Ramos (cell line): ENCODE data around the gene CDC34.

Source experiments
- in situ Hi-C: fragments of 300-500 bp; cut with MboI; formaldehyde crosslinking; loops from one replicate; pipeline ENCODE4 v1.14.3; 2022; ENCODE audit warnings: low sequenced_read_pairs; ENCODE audit not compliant: unreplicated experiment

The CDC34 gene

DNA sequence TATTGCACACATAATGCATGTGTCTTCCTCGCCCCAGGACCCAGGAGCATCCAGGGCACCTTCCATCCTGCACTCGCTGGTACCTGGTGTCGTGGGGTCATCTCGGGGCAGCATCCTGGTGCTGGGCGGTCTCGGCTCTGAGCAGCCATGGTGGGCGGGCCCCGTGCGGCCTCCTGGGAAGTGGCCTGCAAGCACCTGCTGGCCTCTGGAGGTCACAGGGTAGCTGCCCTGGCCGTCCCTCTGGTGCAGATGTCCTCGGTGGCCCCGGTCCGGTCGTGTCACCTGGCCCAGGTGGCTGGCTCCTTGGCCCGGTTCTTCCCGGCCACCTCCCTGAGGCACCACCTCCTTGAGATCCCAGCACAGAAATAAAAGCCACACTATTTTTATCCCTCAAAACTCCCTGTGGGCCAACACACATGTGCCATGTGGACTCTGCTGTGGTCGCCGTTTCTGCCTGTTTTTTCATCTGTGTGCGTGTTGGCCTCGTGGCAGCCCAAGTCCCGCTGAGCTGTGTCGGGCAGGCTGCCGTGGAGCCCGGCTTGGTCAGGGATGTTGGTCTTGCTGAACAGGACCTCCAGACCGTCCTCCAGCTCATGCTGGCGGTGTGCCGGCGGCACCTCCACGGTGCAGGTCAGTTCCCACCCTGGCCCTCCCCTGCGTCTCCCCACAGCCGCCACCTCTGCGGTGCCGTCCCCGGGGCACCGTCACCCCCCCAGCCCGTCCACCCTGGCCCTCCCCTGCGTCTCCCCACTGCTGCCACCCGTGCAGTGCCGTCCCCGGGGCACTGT is 7.3 kb downstream of the CDC34 start:
- in situ Hi-C loops = no loop called here

DNA sequence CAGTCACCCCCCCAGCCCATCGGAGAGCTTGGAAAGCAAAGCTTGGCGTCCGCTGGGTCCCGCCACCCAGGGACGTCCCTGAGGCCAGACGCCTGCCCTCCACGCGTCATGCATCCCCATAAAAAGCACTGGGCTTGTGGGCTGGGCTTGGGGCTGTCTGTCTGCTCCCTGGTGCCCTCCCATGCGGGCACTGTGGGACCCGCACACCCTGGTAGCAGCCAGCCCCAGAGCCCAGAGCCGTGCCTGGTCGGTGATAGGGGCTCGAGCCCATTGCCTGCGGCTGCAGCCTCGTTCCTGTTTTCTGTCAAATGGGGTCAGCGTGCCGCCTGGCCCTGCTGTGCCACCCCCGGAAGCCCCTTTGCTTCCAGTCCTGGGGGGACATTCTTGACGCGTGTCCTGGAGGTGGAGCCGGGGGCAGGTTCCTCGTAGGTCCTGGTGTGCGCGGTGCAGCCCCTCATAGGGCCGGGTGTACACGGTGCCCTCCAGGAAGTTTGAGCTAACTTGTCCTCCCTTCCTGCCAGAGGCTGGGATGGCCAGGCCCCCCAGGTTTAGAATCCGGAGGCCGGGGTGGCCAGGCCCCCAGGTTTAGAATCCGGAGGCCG is 8.0 kb downstream of the CDC34 start:
- in situ Hi-C loops = no loop called here

DNA sequence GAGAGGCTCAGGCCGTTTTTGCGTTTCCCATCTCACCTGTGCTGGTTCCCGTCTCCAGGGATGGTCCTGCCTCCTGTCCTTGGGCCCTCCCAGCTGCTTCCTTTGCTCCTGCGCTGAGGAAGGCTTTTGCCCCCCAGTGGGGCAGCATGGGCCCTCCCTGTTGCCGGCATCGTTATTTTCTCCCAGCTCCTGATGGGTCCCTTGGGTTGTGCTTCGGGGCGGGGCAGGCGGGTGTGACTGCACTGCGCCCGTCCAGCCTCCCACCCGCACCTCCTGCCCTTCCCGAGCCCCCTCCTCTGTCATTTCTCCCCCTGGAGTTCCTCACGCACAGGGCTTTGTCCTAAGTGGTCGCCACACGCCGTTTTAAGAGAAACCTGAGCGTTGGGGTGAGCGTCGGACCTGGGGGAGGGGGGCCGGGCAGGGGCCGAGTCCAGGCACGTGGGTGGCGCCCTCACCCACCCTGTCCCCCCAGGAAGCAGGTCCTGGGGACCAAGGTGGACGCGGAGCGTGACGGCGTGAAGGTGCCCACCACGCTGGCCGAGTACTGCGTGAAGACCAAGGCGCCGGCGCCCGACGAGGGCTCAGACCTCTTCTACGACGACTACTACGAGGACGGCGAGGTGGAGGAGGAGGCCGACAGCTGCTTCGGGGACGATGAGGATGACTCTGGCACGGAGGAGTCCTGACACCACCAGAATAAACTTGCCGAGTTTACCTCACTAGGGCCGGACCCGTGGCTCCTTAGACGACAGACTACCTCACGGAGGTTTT is 9.5 kb downstream of the CDC34 start:
- in situ Hi-C loops = no loop called here

DNA sequence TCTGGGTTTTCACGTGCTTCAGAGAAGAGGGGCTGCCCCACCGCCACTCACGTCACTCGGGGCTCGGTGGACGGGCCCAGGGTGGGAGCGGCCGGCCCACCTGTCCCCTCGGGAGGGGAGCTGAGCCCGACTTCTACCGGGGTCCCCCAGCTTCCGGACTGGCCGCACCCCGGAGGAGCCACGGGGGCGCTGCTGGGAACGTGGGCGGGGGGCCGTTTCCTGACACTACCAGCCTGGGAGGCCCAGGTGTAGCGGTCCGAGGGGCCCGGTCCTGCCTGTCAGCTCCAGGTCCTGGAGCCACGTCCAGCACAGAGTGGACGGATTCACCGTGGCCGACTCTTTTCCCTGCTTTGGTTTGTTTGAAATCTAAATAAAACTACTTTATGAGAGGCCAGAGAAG is 10.1 kb downstream of the CDC34 start:
- in situ Hi-C loops = no loop called here

DNA sequence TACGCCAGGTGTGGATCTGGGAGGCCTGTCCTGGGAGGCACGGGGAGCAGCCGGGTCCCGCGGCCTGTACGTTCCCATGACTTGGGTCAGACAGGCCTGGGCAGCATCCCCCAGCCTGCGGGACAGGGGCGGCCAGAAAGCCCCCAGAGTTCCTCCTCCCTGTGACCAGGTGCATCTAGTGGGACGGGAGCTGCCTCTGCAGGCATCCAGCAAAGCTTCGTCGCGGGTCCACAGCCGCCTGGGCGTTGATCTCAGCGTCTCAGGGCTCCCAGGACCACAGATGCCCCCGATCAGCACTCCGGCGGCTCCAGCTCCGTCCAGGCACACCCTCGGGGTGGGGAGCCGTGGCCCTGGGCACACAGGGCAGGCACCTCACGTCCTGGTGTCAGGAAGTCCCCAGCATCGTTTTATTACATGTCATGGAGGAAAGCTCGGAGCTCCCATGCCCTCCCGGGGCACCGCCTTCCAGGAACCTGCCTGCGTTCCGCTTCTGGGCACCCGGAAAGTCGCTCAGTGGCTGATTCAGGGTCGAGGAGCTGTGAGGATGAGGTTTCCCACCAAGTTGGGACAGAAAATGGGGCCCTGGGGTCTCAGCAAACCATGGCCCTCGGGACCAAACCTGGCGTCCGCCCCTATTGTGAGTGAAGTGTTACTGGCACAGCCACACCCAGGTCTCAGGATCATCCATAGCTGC is 10.8 kb downstream of the CDC34 start:
- in situ Hi-C loops = no loop called here

DNA sequence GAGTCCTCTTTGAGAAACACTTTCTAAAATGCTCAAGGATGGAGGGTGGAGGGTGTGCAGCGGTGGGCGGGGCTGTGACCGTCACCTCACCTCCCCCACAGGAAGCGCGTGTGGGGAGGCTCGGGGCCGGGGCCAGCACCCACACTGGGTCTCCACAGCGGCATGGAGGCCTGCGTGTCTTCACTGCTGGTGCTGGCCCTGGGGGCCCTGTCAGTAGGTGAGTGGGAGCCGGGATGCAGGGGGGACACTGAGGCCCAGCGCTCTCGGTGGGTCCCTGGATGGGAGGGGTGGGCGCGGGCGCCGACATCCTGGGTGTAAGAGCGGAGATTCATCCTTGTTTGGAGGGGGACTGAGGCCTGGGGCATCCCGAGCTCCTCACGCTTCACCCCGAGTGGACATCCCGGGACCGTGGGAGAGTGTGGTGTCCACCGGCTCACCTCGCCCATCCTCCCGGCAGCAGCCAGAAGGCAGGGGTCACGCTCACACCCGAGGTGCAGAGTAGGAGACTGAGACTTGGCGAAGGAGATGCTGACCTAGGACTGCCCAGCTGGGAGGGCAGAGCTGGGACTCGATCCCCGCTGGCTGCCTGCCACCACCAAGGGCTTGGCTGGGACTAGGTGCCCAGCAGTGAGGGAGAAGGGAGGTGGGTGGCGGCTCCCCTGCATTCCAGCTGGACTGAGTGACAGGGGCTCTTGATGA is 12.5 kb downstream of the CDC34 start, which contains the start of gene GZMM:
GZMM (plus strand) TSS at position 144 of the 699 bp plus-strand sequence; CDS start at position 163, 19 bp downstream.
- in situ Hi-C loops = no loop called here

DNA sequence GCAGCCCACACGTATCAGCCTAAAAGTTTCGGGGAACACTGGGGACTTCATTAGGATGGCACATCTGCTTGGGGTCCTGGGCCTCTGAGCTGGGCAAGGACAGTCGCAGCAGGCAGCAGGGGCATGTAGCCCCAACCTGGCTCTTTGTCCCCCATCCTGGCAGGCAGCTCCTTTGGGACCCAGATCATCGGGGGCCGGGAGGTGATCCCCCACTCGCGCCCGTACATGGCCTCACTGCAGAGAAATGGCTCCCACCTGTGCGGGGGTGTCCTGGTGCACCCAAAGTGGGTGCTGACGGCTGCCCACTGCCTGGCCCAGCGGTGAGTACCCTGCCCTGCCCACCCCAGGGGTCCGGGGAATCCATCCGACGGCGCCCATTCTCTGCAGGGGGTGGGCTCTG is 15.6 kb downstream of the CDC34 start:
- in situ Hi-C loops = no loop called here

DNA sequence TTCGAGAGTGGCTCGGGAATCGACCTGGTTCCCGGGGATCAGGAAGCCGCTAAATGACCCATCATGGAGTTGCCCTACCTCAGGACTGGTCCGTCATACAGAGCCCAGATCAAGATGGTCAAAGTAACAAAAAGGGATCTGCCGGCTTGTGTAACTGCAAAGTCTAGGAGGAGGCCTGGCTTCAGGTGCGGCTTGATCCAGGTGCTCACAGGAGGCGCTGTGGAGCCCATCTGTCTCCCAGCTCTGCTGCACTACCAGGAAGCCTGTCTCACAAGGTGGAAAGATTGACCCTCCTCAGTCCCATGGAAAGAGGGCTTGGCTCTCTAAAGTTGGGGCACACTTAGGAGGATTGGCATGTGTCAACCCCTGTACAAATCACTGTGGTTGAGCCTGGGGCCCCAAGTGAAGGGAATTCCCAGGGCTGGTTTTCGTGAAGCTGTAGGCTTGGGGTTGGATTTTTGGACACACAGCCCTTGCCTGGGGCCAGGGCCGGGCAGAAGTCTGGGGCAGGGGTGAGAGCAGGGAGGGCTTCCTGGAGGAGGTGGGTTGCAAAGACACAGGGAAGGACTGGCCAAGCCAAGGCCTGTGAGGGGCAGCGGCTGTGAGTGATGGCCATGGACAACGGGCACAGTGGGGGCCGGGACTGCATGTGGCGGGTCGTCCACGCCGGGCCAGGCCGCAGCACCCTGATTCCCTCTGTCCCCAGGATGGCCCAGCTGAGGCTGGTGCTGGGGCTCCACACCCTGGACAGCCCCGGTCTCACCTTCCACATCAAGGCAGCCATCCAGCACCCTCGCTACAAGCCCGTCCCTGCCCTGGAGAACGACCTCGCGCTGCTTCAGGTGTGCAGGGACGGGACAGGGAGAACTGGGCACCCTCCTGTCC is 16.5 kb downstream of the CDC34 start:
- in situ Hi-C loops = no loop called here

DNA sequence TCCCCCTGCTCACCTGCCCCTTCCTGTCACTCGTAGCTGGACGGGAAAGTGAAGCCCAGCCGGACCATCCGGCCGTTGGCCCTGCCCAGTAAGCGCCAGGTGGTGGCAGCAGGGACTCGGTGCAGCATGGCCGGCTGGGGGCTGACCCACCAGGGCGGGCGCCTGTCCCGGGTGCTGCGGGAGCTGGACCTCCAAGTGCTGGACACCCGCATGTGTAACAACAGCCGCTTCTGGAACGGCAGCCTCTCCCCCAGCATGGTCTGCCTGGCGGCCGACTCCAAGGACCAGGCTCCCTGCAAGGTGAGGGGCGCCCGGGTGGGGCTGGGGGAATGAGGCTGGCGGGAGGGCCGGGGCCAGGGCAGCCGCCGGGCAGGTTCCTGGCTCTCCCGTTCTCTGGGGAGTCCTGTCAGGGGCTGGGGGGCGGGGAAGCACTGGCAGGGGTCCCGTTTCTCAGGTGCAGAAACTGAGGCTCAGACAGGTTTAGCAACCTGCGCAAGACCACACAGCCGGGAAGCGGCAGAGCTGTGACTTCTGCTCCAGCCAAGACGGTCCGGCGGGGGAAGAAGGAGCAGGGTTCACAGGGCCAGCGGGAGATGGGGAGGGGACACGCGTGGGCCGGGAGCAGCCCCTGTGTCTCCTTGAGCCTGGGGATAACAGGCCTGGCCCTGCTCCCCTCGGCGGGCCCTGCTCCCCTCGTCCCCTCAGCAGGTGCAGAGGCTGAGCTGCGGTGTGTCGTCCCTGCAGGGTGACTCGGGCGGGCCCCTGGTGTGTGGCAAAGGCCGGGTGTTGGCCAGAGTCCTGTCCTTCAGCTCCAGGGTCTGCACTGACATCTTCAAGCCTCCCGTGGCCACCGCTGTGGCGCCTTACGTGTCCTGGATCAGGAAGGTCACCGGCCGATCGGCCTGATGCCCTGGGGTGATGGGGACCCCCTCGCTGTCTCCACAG is 17.6 kb downstream of the CDC34 start:
- in situ Hi-C loops = no loop called here

DNA sequence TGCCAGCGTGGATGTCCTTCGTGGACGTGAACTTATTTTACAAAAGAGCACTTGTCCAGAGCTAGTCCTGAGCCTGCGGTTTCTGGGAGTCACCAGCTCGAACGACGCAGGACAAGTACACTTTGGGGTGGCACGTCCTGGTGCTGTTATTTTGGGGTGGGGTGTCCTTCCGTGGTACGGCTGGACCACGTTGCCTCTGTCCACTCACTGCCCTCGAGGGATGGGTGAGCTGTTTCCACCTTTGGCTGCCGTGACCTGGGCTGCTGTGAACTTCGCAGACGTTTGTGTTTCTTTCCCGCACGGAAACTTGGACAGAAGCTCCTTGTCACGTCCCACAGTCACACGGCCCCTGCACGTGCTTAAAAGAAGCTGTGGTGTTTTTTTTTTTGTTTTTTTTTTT is 23.3 kb downstream of the CDC34 start:
- in situ Hi-C loops = no loop called here

DNA sequence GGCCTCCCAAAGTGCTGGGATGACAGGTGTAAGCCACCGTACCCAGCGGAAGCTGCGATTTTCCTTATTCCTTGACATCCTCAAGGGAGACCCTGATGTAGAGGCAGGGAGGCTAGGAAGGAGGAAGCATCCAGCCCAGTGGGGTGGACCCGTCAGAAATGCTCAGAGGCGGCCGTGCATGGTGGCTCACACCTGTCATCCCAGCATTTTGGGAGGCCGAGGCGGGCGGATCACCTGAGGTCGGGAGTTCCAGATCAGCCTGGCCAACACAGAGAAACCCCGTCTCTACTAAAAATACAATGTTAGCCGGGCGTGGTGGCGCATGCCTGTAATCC is 23.9 kb downstream of the CDC34 start:
- in situ Hi-C loops = no loop called here

DNA sequence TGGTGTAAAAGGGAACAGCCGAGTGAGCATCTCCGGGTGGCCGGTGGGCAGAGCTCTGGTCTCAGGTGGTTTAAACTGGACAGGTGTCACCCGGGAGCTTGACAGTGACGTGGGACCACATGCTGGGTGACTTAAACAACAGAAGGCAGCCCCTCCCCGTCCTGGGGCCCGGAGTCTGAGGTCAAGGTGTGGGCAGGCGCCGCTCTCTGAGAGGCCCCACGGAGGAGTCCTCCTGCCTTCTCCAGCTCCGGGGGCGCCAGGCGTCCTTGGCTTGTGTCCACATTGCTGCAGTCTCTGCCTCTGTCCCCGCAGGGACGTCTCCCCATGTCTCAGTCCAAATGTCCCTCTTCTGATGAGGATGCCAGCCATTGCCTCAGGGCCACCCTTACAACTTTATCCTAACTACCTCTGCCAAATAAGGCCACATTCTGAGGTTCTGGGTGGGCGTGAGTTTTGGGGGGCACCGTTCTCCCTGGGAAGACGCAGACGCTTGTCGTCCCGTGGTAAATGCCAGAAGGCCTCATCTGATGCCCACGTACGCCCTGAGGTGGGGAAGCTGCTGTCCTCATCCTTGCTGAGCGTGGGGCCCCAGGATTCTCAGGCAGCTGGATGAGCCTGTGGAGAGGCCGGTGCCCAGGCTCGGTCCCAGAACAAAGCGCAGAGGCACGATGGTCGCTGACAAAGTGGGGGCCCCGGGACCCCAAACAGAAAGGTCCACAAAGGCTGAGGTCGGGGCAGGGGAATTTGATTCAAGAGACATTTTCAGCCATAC is 25.2 kb downstream of the CDC34 start:
- in situ Hi-C loops = no loop called here

DNA sequence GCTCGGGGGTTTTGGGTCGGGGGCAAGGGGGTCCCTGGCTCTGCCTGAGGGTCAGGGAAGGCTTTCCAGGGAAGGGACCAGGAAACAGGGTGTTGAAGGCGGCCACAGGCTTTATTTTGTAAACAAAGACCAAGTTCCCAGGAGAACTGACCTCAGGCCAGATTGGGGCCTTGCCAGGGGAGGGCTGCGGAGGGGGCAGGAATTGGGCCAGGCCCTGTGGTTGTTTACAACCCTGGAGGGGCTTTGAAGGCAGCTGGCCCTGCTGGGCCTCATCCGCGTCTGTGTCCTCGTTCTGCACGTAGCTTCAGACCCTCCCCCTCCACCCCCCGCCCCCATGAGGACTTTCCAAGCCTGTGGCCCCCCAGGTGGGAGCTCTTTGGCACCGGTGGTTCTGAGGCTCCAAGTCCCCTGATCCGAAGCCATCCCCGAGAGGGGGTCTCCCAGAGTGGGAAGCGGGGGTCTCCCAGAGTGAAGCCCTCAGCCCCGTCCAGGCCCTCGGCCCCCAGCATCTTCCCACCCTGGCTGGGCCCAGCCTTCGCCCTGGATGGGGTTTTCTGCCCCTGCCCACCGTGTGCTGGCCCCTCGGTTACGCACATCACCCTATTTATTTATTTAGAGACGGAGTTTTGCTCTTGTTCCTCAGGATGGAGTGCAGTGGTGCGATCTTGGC is 27.3 kb downstream of the CDC34 start:
- in situ Hi-C loops = no loop called here

DNA sequence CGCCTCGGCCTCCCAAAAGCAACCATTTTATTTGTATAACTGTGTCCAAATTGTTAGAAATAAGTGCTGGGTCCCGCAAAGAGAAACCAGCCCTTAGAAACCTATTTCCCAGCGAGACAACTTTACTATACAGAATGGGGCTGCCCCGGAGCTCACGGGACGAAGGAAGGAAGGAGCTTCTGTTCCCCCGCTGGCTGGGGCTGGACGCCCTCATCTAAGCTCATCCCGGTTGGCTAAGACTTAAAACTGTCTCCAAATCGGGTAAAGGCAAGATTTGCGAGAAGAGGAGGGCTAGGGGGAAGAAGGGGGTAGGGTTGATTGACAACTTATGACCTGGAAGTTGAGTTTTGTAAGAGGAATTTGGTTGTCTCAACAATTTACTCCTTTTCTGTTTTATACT is 28.6 kb downstream of the CDC34 start:
- in situ Hi-C loops = no loop called here

DNA sequence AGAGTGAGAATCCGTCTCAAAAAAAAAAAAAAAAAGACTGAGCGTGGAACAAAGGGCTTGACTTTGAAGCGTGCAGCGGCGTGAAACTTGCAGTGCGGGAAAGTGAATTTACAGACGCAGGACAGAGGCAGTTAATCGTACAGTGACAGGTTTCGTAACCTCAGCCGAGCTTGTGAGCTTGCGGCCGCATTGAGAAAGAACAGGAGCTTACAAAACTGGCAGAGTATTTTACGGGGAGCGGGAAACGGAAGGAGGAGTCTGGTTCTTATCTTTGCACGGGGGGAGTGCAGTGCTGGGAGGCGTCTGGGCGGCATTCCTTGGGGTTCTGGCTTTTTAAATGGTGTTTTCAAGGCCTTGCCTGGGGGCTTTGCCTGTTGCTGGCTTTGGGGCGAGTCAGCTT is 34.8 kb downstream of the CDC34 start:
- in situ Hi-C loops = no loop called here

DNA sequence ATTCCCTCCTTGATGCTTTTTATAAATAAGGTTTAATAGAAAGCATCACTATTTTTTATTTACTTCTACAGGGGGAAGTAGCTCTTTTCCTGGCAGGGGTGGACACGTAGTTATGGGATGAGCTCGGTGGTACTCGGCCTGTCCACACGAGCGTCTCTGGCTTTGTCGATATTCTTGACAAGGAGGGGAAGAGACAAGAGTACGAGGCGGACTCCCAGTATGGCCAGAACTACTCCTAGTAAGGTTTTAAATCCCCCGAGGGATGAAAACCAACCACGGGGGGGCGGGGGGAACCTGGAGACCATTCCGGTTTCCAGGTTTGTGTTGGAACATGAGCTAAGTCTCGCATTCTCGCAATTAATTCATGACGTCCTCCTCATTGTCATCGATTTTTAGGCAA is 35.3 kb downstream of the CDC34 start:
- in situ Hi-C loops = no loop called here
